ENCODE results near the gene FOXF2.

FOXF2 gene

DNA sequence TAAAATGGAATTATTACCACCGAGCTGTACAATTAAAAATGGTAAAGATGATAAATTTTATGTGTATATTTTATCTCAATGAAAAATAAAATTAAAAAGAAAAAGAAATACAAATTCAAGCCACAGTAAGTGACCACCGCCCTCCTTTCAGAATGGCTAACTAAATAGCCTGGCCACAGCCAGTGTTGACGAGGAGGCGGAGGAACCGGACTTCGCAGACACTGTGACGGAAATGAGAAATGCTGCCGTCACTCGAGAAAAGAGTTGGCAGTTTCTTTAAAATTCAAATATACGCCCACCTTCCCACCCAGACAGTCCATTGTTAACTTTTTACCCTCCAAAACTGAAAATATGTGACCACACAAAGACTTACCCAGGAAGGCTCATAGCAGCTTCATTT, 50.0 kb downstream of the FOXF2 start:
- DNase-seq (ENCODE audit: low read depth in 2 of 3, low spot score in 2 of 3): no peak

DNA sequence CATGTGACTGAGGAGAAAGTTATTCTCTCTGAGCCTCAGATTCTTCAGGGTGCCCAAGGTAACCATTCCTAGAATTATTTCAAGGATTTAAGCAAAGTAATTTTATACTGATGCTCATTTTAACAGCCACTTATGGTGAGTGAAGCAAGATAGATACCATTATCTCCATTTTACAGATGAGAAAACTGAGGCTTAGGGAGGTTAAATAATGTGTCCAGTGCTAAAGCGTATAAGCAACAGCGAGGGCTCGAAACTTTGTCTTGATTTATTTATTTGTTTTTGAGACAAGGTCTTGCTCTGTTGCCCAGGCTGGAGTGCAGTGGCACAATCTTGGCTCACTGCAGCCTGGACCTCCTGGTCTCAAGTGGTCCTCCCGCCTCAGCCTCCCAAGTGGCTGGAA, 53.6 kb downstream of the FOXF2 start:
- no peak for DNase-seq (ENCODE audit: low read depth in 2 of 3, low spot score in 2 of 3)

Measured in activated CD8-positive, alpha-beta memory T cell treated with anti-CD3 and anti-CD28 coated beads for 48 hours (primary cell).